Suprapubic skin (tissue), 3 donors: ENCODE data around the gene LBHD1.

ENCODE experiments used
- CTCF ChIP-seq, 2 donors: fragments of 200-600 bp in 1 of 2; fragments of 450-650 bp in 1 of 2; sonication (generic) in 1 of 2; IDR thresholded peaks; one replicate each; pipeline ENCODE4 v1.5.1; 2016 to 2019; ENCODE audit warnings: antibody characterized with exemption in 2 of 2, mild to moderate bottlenecking in 1 of 2, moderate library complexity in 1 of 2
- POLR2AphosphoS5 ChIP-seq, 3 donors: sonication (generic); formaldehyde crosslinking; IDR thresholded peaks; one replicate each; pipeline ENCODE4 v1.6.1; 2017; ENCODE audit warnings: antibody characterized with exemption in 3 of 3

- TF ChIP-seq POLR2AphosphoS5 (IDR thresholded peaks at IDR 0.05) = no peak
- no peak for TF ChIP-seq CTCF (IDR thresholded peaks at IDR 0.05)
Measured at GRCh38 chr11:62688491-62688890, 16.4 kb upstream of the LBHD1 start.
